Ectodermal cell (in vitro differentiated cells): ENCODE results near the gene TIMP2.
"Not testable (repeated sequence)": the region's sequence is repeated elsewhere in the genome, so short reads cannot be mapped to it uniquely, and the experiment has no call there.

Experiments
- H3K27ac ChIP-seq: 2 replicates; pipeline ENCODE4 v1.7.0; 2013; ENCODE audit warnings: mild to moderate bottlenecking, low read depth, low read length; ENCODE audit not compliant: insufficient read depth, poor library complexity, severe bottlenecking
- H3K27me3 ChIP-seq: 2 replicates; pipeline ENCODE4 v1.7.0; 2013; ENCODE audit warnings: mild to moderate bottlenecking, low read length; ENCODE audit not compliant: insufficient read depth, control insufficient read depth, poor library complexity, severe bottlenecking
- H3K36me3 ChIP-seq: one replicate; pipeline ENCODE4 v1.7.0; 2013; ENCODE audit warnings: low read length; ENCODE audit not compliant: control insufficient read depth, insufficient read depth
- H3K4me1 ChIP-seq: one replicate; pipeline ENCODE4 v1.7.0; 2013; ENCODE audit warnings: low read length; ENCODE audit not compliant: control insufficient read depth, insufficient read depth
- H3K4me3 ChIP-seq: 2 replicates; pipeline ENCODE4 v1.7.0; 2013; ENCODE audit warnings: low read depth, low read length, control low read depth; ENCODE audit not compliant: insufficient read depth
- H3K9me3 ChIP-seq: 2 replicates; pipeline ENCODE4 v1.7.0; 2013; ENCODE audit warnings: mild to moderate bottlenecking, low read length, moderate library complexity; ENCODE audit not compliant: control insufficient read depth
- WGBS, 2 experiments: methylation state at CpG; one replicate each; pipeline ENCODE4 v1.1.7; 2013; ENCODE audit warnings: missing lambda C conversion rate in 2 of 2; 5-methylcytosine and 5-hydroxymethylcytosine counted together

The TIMP2 gene

GRCh38 chr17:78890096-78890495 lies 35.1 kb downstream of the TIMP2 start:
- not testable (repeated sequence) for H3K9me3 ChIP-seq, H3K36me3 ChIP-seq, H3K4me1 ChIP-seq, H3K4me3 ChIP-seq, H3K27ac ChIP-seq, H3K27me3 ChIP-seq
- WGBS, 2 experiments = 93 to 96% methylated on average over 11 of the region's 11 CpGs

- Histone ChIP-seq H3K27me3 (no peaks in the 10 kb centered on the region), H3K4me1 (peaks cover 13% of the 10 kb centered on the region), H3K27ac (no peak overlapping the region), H3K4me3 (no peak overlapping the region), H3K9me3 (no peaks in the 10 kb centered on the region), H3K36me3 (no peaks in the 10 kb centered on the region)
- 94 to 95% methylated on average over 8 of the region's 8 CpGs for WGBS, 2 experiments
Observed at GRCh38 chr17:78889531-78889930, 35.7 kb downstream of the TIMP2 start.

GRCh38 chr17:78888941-78889518 lies 36.2 kb downstream of the TIMP2 start:
- WGBS, 2 experiments = 96% methylated on average over 10 of the region's 10 CpGs
- Histone ChIP-seq H3K4me1 (peaks cover 18% of the 10 kb centered on the region), H3K36me3 (no peaks in the 10 kb centered on the region), H3K9me3 (no peaks in the 10 kb centered on the region), H3K4me3 (no peak overlapping the region), H3K27me3 (no peaks in the 10 kb centered on the region), H3K27ac (no peak overlapping the region)

- H3K27ac ChIP-seq = no peak overlapping the region
- no peak overlapping the region for H3K4me3 ChIP-seq
- peaks cover 29% of the 10 kb centered on the region for H3K4me1 ChIP-seq
- WGBS, 2 experiments = 95% methylated on average over 12 of the region's 12 CpGs
- H3K27me3 ChIP-seq = no peaks in the 10 kb centered on the region
- H3K9me3 ChIP-seq = no peaks in the 10 kb centered on the region
- no peaks in the 10 kb centered on the region for H3K36me3 ChIP-seq
Observed at GRCh38 chr17:78886954-78887353, 38.2 kb downstream of the TIMP2 start.

GRCh38 chr17:78885956-78886355 lies 39.2 kb downstream of the TIMP2 start:
- H3K27ac ChIP-seq = no peak overlapping the region
- no peaks in the 10 kb centered on the region for H3K36me3 ChIP-seq
- H3K4me3 ChIP-seq = no peak overlapping the region
- peaks cover 29% of the 10 kb centered on the region for H3K4me1 ChIP-seq
- 95 to 97% methylated on average over 8 of the region's 8 CpGs for WGBS, 2 experiments
- H3K27me3 ChIP-seq = no peaks in the 10 kb centered on the region
- no peaks in the 10 kb centered on the region for H3K9me3 ChIP-seq

GRCh38 chr17:78884876-78885667 lies 40.1 kb downstream of the TIMP2 start:
- 93 to 95% methylated on average over 24 of the region's 24 CpGs for WGBS, 2 experiments
- Histone ChIP-seq H3K4me3 (no peak overlapping the region), H3K27ac (no peak overlapping the region)

GRCh38 chr17:78884148-78884825 lies 40.9 kb downstream of the TIMP2 start:
- no peaks in the 10 kb centered on the region for H3K27me3 ChIP-seq
- H3K9me3 ChIP-seq = no peaks in the 10 kb centered on the region
- WGBS, 2 experiments = 50 to 52% methylated on average over 20 of the region's 20 CpGs
- no peaks in the 10 kb centered on the region for H3K36me3 ChIP-seq
- peak overlapping the region; percentile 94 for H3K27ac ChIP-seq
- peak overlapping the region; percentile 20 for H3K4me3 ChIP-seq
- H3K4me1 ChIP-seq = peaks cover 29% of the 10 kb centered on the region

More at GRCh38 chr17:78884876-78885667, 40.1 kb downstream of the TIMP2 start:
- Histone ChIP-seq H3K4me1 (peaks cover 29% of the 10 kb centered on the region), H3K27me3 (no peaks in the 10 kb centered on the region), H3K9me3 (no peaks in the 10 kb centered on the region), H3K36me3 (no peaks in the 10 kb centered on the region)

- Histone ChIP-seq H3K27ac (peak overlapping the region; percentile 94), H3K27me3 (no peaks in the 10 kb centered on the region), H3K4me1 (peaks cover 29% of the 10 kb centered on the region), H3K36me3 (no peaks in the 10 kb centered on the region), H3K4me3 (peak overlapping the region; percentile 20), H3K9me3 (no peaks in the 10 kb centered on the region)
- WGBS, 2 experiments = 13 to 14% methylated on average over 24 of the region's 24 CpGs
Observed at GRCh38 chr17:78883533-78884131, 41.6 kb downstream of the TIMP2 start.

- Histone ChIP-seq H3K4me3 (peak overlapping the region; percentile 20), H3K27ac (peak overlapping the region; percentile 94), H3K9me3 (no peaks in the 10 kb centered on the region), H3K27me3 (no peaks in the 10 kb centered on the region), H3K36me3 (no peaks in the 10 kb centered on the region), H3K4me1 (peaks cover 29% of the 10 kb centered on the region)
- WGBS, 2 experiments = 79 to 82% methylated on average over 10 of the region's 10 CpGs
Observed at GRCh38 chr17:78883089-78883532, 42.1 kb downstream of the TIMP2 start.
